HG02588 (cell line): Measurements from ENCODE around the gene ZNF25.
"Not testable (repeated sequence)": the region's sequence is repeated elsewhere in the genome, so short reads cannot be mapped to it uniquely, and the experiment has no call there.

Source experiments
- ATAC-seq: cut with Tn5 transposase; IDR thresholded peaks from one replicate; pipeline ENCODE4 v1.9.1; 2021; ENCODE audit warnings: mild to moderate bottlenecking, moderate library complexity; ENCODE audit not compliant: unreplicated experiment

Gene ZNF25

DNA sequence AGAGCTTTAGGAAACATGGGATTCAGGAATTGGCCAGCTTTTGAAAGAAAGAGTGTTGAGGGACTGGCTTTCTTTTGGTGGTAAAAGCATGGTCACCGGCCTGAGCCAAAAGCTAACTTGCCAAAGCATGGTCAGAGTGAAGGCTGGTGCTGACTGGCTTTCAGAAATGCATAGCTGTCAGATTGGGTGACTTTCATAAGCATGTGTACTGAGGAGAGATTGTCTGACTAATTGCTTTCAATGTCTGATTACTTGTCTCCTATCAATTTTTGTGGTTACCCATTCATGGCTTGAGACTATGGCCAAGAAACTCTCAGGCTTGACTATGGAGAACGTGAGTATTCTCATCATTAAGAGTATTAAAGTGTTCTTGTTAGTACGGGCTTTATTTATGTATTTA lies 28.2 kb downstream of the ZNF25 start:
- no peak for ATAC-seq

DNA sequence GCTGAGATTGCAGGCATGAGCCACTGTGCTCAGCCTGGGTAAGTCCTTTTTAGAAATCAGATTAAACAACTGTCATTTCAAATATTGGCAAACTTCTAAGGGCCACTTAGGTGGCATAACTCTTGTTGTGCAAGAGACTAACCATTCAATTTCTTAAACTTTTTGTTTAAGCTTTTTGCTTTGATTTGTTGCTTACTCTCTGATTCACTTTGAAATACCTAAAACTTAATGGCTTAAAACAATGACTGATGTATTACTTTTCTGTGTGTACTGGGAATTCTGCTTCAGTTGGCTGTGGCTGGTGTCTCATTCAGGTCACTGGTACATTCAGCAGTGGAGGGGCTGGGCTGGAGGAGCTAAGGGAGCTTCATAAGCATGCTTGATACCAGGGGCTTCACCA lies 28.9 kb downstream of the ZNF25 start:
- ATAC-seq, result no peak

GRCh38 chr10:37937864-37938263 lies 38.6 kb downstream of the ZNF25 start:
- no peak for ATAC-seq

- ATAC-seq, result no peak
These were observed 41.7 kb downstream of the ZNF25 start for GRCh38 chr10:37934791-37935190.

DNA sequence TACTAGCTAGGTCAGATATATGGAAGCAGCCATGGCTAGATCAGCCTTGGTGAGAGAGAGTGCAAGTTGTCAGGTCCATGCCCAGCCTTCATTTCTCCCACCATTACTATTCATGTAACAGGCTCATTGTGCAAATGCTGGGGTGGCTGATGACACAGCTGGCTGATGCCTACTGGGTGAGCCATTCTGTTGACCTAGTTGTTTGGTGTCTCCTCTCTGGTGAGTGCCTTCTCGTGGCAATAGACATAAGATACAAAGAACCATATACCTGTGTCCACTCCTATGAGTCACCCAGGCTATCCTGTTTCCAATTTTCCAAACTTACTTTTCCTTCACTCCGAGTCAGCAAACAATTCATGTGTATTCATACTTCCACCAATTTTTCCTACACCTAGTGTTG lies 46.0 kb downstream of the ZNF25 start:
- no peak for ATAC-seq

DNA sequence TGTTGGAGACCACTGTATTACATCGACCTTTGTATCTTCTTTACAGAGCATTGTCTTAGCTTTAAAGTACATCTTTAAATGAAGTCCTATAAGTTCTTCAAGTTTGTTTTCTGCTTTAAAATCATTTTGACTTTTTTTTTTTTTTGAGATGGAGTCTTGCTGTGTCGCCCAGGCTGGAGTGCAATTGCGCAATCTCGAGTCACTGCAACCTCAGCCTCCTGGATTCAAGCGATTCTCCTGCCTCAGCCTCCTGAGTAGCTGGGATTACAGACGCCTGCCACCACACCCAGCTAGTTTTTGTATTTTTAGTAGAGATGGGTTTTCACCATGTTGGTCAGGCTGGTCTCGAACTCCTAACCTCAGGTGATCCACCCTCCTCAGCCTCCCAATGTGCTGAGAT lies 68.3 kb downstream of the ZNF25 start:
- not testable (repeated sequence) for ATAC-seq

GRCh38 chr10:37906382-37906781 lies 70.1 kb downstream of the ZNF25 start:
- no peak for ATAC-seq
